K562 (cell line): ENCODE data around the gene ADAMTS6.

Source experiments
- BACH1 ChIP-seq: fragments of 200-800 bp; sonication (Bioruptor generic); IDR thresholded peaks from 2 replicates; pipeline ENCODE4 v1.6.1; 2016; ENCODE audit warnings: missing genetic modification characterization, missing compliant biosample characterization
- FOS ChIP-seq: IDR thresholded peaks from 3 replicates; pipeline ENCODE4 v1.6.1; 2011; ENCODE audit not compliant: insufficient read length; ENCODE audit errors: extremely low read depth
- MAZ ChIP-seq, 2 experiments: fragments of 450-650 bp in 1 of 2; sonication (generic) in 1 of 2; formaldehyde crosslinking; IDR thresholded peaks in 1 of 2; conservative IDR thresholded peaks in 1 of 2; 2 replicates each; pipeline versions ENCODE4 v1.4.0 to v1.5.0; 2020; ENCODE audit warnings: mild to moderate bottlenecking in 1 of 2, missing genetic modification reagents in 1 of 2
- NUFIP1 ChIP-seq: fragments of 450-650 bp; IDR thresholded peaks from 2 replicates; pipeline ENCODE4 v1.6.1; 2018; ENCODE audit not compliant: partially characterized antibody
- SOX6 ChIP-seq: fragments of 450-650 bp; IDR thresholded peaks from 2 replicates; pipeline ENCODE4 v1.6.1; 2014; ENCODE audit warnings: mild to moderate bottlenecking
- TEAD4 ChIP-seq, 2 experiments: sonication (generic) in 1 of 2; formaldehyde crosslinking in 1 of 2; IDR thresholded peaks; 2 replicates each; pipeline versions ENCODE4 v1.6.1 to v1.8.0; 2012 to 2022; ENCODE audit warnings: borderline replicate concordance in 1 of 2, inconsistent platforms in 1 of 2, low read length in 1 of 2, mild to moderate bottlenecking in 1 of 2, missing genetic modification reagents in 1 of 2

GRCh38 chr5:65512170-65512937 is 30.6 kb upstream of the ADAMTS6 start:
- no peak for TF ChIP-seq FOS
- no peak for TF ChIP-seq NUFIP1
- TF ChIP-seq BACH1 (tag), result no peak
- TF ChIP-seq MAZ (CRISPR knock-in tag; conservative IDR thresholded peaks at IDR 0.05 in 1 of 2, IDR thresholded peaks at IDR 0.05 in 1 of 2), result no peak
- TF ChIP-seq TEAD4 (IDR thresholded peaks at IDR 0.05; ENCODE audit: low read length), result no peak
- TF ChIP-seq TEAD4 (CRISPR knock-in tag; IDR thresholded peaks at IDR 0.05; ENCODE audit: borderline replicate concordance), result no peak
- TF ChIP-seq SOX6, result no peak
